Placental pericyte (primary cell): ENCODE measurements around the gene MOSPD2. TPM values are rescaled to one million over a fixed set of nuclear protein-coding genes. Genes with fewer than 3 reads are reported as not detected.

Experiments used
- total RNA-seq: library from RNA; depleted of rRNA; stranded (reverse); fragments of >200 nt; gene quantifications from 2 replicates; pipeline ENCODE4 v1.2.3, GENCODE V29; 2012

MOSPD2 gene
- 30.1 and 31.3 TPM in 2 replicates for total RNA-seq

GRCh38 chrX:14872851-14873675 is at the start of gene MOSPD2, which contains the start of gene FANCB:
Gene MOSPD2, plus strand, starts transcription at chrX:14873421. Its CDS starts 108 bp downstream, at chrX:14873529.
Gene FANCB, minus strand, starts transcription at chrX:14873069. Its CDS starts 7,559 bp downstream, at chrX:14865510.

Other genes with a start within 250 kb of the MOSPD2 start
- 2.6 and 13.5 TPM in 2 replicates for gene FANCB, start 352 bp upstream of the MOSPD2 start, total RNA-seq